ENCODE measurements around the gene CCNF.

CCNF gene

GRCh38 chr16:2466667-2467527 is 37.6 kb downstream of the CCNF start:
- TF ChIP-seq MAX (IDR thresholded peaks at IDR 0.05; ENCODE audit: low read depth, low read length) (no peak; the same call in 1 of the 2 replicates), CTCF (IDR thresholded peaks at IDR 0.05; ENCODE audit: low read depth, low read length) (no peak), POLR2A (IDR thresholded peaks at IDR 0.05; ENCODE audit: extremely low read depth, insufficient read length) (no peak), MYC (IDR thresholded peaks at IDR 0.05; ENCODE audit: low read depth, low read length) (no peak)
- peak; percentile 71 for DNase-seq (ENCODE audit: low read depth)
- H3K4me3 ChIP-seq (ENCODE audit: low read depth, low read length): no peak overlapping the region

GRCh38 chr16:2467528-2468232 is 38.4 kb downstream of the CCNF start:
- TF ChIP-seq MYC (IDR thresholded peaks at IDR 0.05; ENCODE audit: low read depth, low read length) (peak; percentile 69), CTCF (IDR thresholded peaks at IDR 0.05; ENCODE audit: low read depth, low read length) (peak; percentile 11), MAX (IDR thresholded peaks at IDR 0.05; ENCODE audit: low read depth, low read length) (peak; percentile 73; the same call in 1 of the 2 replicates), POLR2A (IDR thresholded peaks at IDR 0.05; ENCODE audit: extremely low read depth, insufficient read length) (peak; percentile 74)
- H3K4me3 ChIP-seq (ENCODE audit: low read depth, low read length): peak overlapping the region; percentile 55
- peak; percentile 92 for DNase-seq (ENCODE audit: low read depth)

- TF ChIP-seq MYC (IDR thresholded peaks at IDR 0.05; ENCODE audit: low read depth, low read length) (no peak), POLR2A (IDR thresholded peaks at IDR 0.05; ENCODE audit: extremely low read depth, insufficient read length) (no peak), MAX (IDR thresholded peaks at IDR 0.05; ENCODE audit: low read depth, low read length) (no peak), CTCF (IDR thresholded peaks at IDR 0.05; ENCODE audit: low read depth, low read length) (no peak)
- peak overlapping the region; percentile 55 for H3K4me3 ChIP-seq (ENCODE audit: low read depth, low read length)
- peak; percentile 80 for DNase-seq (ENCODE audit: low read depth)
Measured at GRCh38 chr16:2468233-2468724, 39.0 kb downstream of the CCNF start.

GRCh38 chr16:2468725-2469398 is 39.6 kb downstream of the CCNF start:
- TF ChIP-seq POLR2A (IDR thresholded peaks at IDR 0.05; ENCODE audit: extremely low read depth, insufficient read length) (no peak), MAX (IDR thresholded peaks at IDR 0.05; ENCODE audit: low read depth, low read length) (peak; percentile 28), MYC (IDR thresholded peaks at IDR 0.05; ENCODE audit: low read depth, low read length) (peak; percentile 5), CTCF (IDR thresholded peaks at IDR 0.05; ENCODE audit: low read depth, low read length) (no peak)
- peak; percentile 97 for DNase-seq (ENCODE audit: low read depth)
- peak overlapping the region; percentile 55 for H3K4me3 ChIP-seq (ENCODE audit: low read depth, low read length)
